Loucy (cell line): ENCODE results near the gene ANO2.

ENCODE experiments used
- H2AFZ ChIP-seq: fragments of 200-600 bp; sonication (generic); 2 replicates; pipeline ENCODE4 v1.6.0; 2016; ENCODE audit warnings: antibody characterized with exemption, mild to moderate bottlenecking, low read length, moderate library complexity
- H3F3A ChIP-seq: fragments of 200-600 bp; 2 replicates; pipeline ENCODE4 v1.6.0; 2016; ENCODE audit warnings: antibody characterized with exemption, low read depth, mild to moderate bottlenecking
- H3K27me3 ChIP-seq: fragments of 200-600 bp; sonication (generic); 2 replicates; pipeline ENCODE4 v1.6.1; 2014; ENCODE audit warnings: low read length, mild to moderate bottlenecking; ENCODE audit not compliant: insufficient read depth, poor library complexity, severe bottlenecking
- H3K36me3 ChIP-seq: fragments of 200-600 bp; sonication (generic); 2 replicates; pipeline ENCODE4 v1.6.1; 2016; ENCODE audit warnings: low read length; ENCODE audit not compliant: insufficient read depth
- H3K4me1 ChIP-seq: fragments of 200-600 bp; sonication (generic); 2 replicates; pipeline ENCODE4 v1.5.1; 2014; ENCODE audit warnings: low read length, mild to moderate bottlenecking; ENCODE audit not compliant: insufficient read depth, poor library complexity, severe bottlenecking
- H3K4me2 ChIP-seq: fragments of 200-600 bp; sonication (generic); 2 replicates; pipeline ENCODE4 v1.6.0; 2014; ENCODE audit warnings: antibody characterized with exemption, low read length, low read depth, mild to moderate bottlenecking; ENCODE audit not compliant: poor library complexity, severe bottlenecking
- H3K4me3 ChIP-seq: fragments of 200-600 bp; sonication (generic); 2 replicates; pipeline ENCODE4 v1.5.1; 2014; ENCODE audit warnings: low read length, mild to moderate bottlenecking, mixed read lengths; ENCODE audit not compliant: poor library complexity, severe bottlenecking
- H3K79me2 ChIP-seq: fragments of 200-600 bp; sonication (generic); 2 replicates; pipeline ENCODE4 v1.6.1; 2014; ENCODE audit warnings: low read length; ENCODE audit not compliant: insufficient read depth
- H3K9ac ChIP-seq: fragments of 200-600 bp; sonication (generic); 2 replicates; pipeline ENCODE4 v1.6.0; 2014; ENCODE audit warnings: mild to moderate bottlenecking, low read depth, low read length, moderate library complexity; ENCODE audit not compliant: poor library complexity, severe bottlenecking
- H3K9me2 ChIP-seq: fragments of 200-600 bp; sonication (generic); replicated peaks from 2 replicates; pipeline ENCODE4 v1.6.1; 2016; ENCODE audit warnings: low read depth, low read length, mixed read lengths
- H3K9me3 ChIP-seq: fragments of 200-600 bp; sonication (generic); 2 replicates; pipeline ENCODE4 v1.6.1; 2014; ENCODE audit warnings: mild to moderate bottlenecking, antibody characterized with exemption, low read length, low read depth; ENCODE audit not compliant: insufficient read depth
- H4K20me1 ChIP-seq: fragments of 200-600 bp; sonication (generic); 2 replicates; pipeline ENCODE4 v1.6.0; 2014; ENCODE audit warnings: antibody characterized with exemption, low read length, mild to moderate bottlenecking; ENCODE audit not compliant: insufficient read depth, poor library complexity, severe bottlenecking
- CTCF ChIP-seq: fragments of 200-600 bp; sonication (generic); conservative IDR thresholded peaks from 2 replicates; pipeline ENCODE4 v1.5.1; 2014; ENCODE audit warnings: mild to moderate bottlenecking, antibody characterized with exemption, low read length
- EZH2phosphoT487 ChIP-seq: fragments of 200-600 bp; IDR thresholded peaks from 2 replicates; pipeline ENCODE4 v1.6.1; 2018; ENCODE audit warnings: antibody characterized with exemption, mild to moderate bottlenecking, moderate library complexity, borderline replicate concordance

Gene ANO2

GRCh38 chr12:5622280-5622679, 322.8 kb downstream of the ANO2 start:
- Histone ChIP-seq H2AFZ (no peak overlapping the region), H3K9me2 (no peaks in the 10 kb centered on the region), H3K79me2 (no peaks in the 10 kb centered on the region), H4K20me1 (no peaks in the 10 kb centered on the region), H3F3A (no peaks in the 10 kb centered on the region), H3K4me3 (no peak overlapping the region), H3K36me3 (no peaks in the 10 kb centered on the region), H3K4me1 (no peaks in the 10 kb centered on the region), H3K4me2 (no peak overlapping the region), H3K9me3 (no peaks in the 10 kb centered on the region), H3K27me3 (no peaks in the 10 kb centered on the region), H3K9ac (no peak overlapping the region)
- TF ChIP-seq EZH2phosphoT487, result no peak
- TF ChIP-seq CTCF, result no peak

GRCh38 chr12:5621329-5621728, 323.7 kb downstream of the ANO2 start:
- Histone ChIP-seq H3K4me2 (no peak overlapping the region), H3K79me2 (no peaks in the 10 kb centered on the region), H3K4me3 (no peak overlapping the region), H4K20me1 (no peaks in the 10 kb centered on the region), H3K9me2 (no peaks in the 10 kb centered on the region), H2AFZ (no peak overlapping the region), H3K9me3 (no peaks in the 10 kb centered on the region), H3K36me3 (no peaks in the 10 kb centered on the region), H3K4me1 (no peaks in the 10 kb centered on the region), H3K27me3 (no peaks in the 10 kb centered on the region), H3K9ac (no peak overlapping the region), H3F3A (no peaks in the 10 kb centered on the region)
- no peak for TF ChIP-seq CTCF
- TF ChIP-seq EZH2phosphoT487, result no peak

GRCh38 chr12:5620896-5621295, 324.2 kb downstream of the ANO2 start:
- H3F3A ChIP-seq, result no peaks in the 10 kb centered on the region
- H4K20me1 ChIP-seq, result no peaks in the 10 kb centered on the region
- no peaks in the 10 kb centered on the region for H3K36me3 ChIP-seq
- H3K9me2 ChIP-seq, result no peaks in the 10 kb centered on the region
- H2AFZ ChIP-seq, result no peak overlapping the region
- no peak overlapping the region for H3K4me3 ChIP-seq
- TF ChIP-seq CTCF (no peak), EZH2phosphoT487 (no peak)
- H3K9me3 ChIP-seq, result no peaks in the 10 kb centered on the region
- no peaks in the 10 kb centered on the region for H3K27me3 ChIP-seq
- no peaks in the 10 kb centered on the region for H3K79me2 ChIP-seq
- H3K4me1 ChIP-seq, result no peaks in the 10 kb centered on the region
- no peak overlapping the region for H3K4me2 ChIP-seq
- H3K9ac ChIP-seq, result no peak overlapping the region
